HG03565 (cell line): ENCODE data around the gene QRICH2.
"Not testable (repeated sequence)": the region's sequence is repeated elsewhere in the genome, so short reads cannot be mapped to it uniquely, and the experiment has no call there.

Source experiments
- ATAC-seq: cut with Tn5 transposase; IDR thresholded peaks from one replicate; pipeline ENCODE4 v1.9.1; 2021; ENCODE audit warnings: mild to moderate bottlenecking, moderate library complexity; ENCODE audit not compliant: unreplicated experiment

QRICH2 gene

GRCh38 chr17:76333673-76334505 lies 25.8 kb upstream of the QRICH2 start:
- ATAC-seq, result no peak

- ATAC-seq, result no peak
Measured at GRCh38 chr17:76331083-76331482, 23.0 kb upstream of the QRICH2 start.

- ATAC-seq, result no peak
Measured at GRCh38 chr17:76329664-76330063, 21.6 kb upstream of the QRICH2 start.

GRCh38 chr17:76327696-76328095 lies 19.6 kb upstream of the QRICH2 start:
- ATAC-seq, result no peak

- no peak for ATAC-seq
Measured at GRCh38 chr17:76326306-76326705, 18.2 kb upstream of the QRICH2 start.

GRCh38 chr17:76318586-76318985 lies 10.5 kb upstream of the QRICH2 start:
- no peak for ATAC-seq

- ATAC-seq, result no peak
Measured at GRCh38 chr17:76317535-76317934, 9.5 kb upstream of the QRICH2 start.

GRCh38 chr17:76314392-76315227 lies 6.5 kb upstream of the QRICH2 start:
- no peak for ATAC-seq

- no peak for ATAC-seq
Measured at GRCh38 chr17:76312735-76313134, 4.7 kb upstream of the QRICH2 start.

GRCh38 chr17:76309461-76309860 lies 1.4 kb upstream of the QRICH2 start:
- ATAC-seq, result no peak

- no peak for ATAC-seq
Measured at GRCh38 chr17:76307299-76307965, 644 bp downstream of the QRICH2 start.

GRCh38 chr17:76305135-76305454 lies 3.0 kb downstream of the QRICH2 start:
- not testable (repeated sequence) for ATAC-seq

- no peak for ATAC-seq
Measured at GRCh38 chr17:76304226-76305134, 3.6 kb downstream of the QRICH2 start.

- no peak for ATAC-seq
Measured at GRCh38 chr17:76297436-76297835, 10.6 kb downstream of the QRICH2 start.

- no peak for ATAC-seq
Measured at GRCh38 chr17:76296889-76297288, 11.2 kb downstream of the QRICH2 start.

- ATAC-seq, result no peak
Measured at GRCh38 chr17:76296186-76296585, 11.9 kb downstream of the QRICH2 start.

- ATAC-seq, result no peak
Measured at GRCh38 chr17:76293106-76293505, 15.0 kb downstream of the QRICH2 start.

- ATAC-seq, result no peak
Measured at GRCh38 chr17:76292567-76292966, 15.5 kb downstream of the QRICH2 start.

- no peak for ATAC-seq
Measured at GRCh38 chr17:76281573-76282371, 26.3 kb downstream of the QRICH2 start.

- no peak for ATAC-seq
Measured at GRCh38 chr17:76280650-76281049, 27.4 kb downstream of the QRICH2 start.
